ENCODE results near the gene USP10. TPM values are rescaled to one million over a fixed set of nuclear protein-coding genes. Genes with fewer than 3 reads are reported as not detected.

USP10 gene
- total and polyA plus RNA-seq, 2 donors from 2014 or later = 36.8 to 79.5 TPM

DNA sequence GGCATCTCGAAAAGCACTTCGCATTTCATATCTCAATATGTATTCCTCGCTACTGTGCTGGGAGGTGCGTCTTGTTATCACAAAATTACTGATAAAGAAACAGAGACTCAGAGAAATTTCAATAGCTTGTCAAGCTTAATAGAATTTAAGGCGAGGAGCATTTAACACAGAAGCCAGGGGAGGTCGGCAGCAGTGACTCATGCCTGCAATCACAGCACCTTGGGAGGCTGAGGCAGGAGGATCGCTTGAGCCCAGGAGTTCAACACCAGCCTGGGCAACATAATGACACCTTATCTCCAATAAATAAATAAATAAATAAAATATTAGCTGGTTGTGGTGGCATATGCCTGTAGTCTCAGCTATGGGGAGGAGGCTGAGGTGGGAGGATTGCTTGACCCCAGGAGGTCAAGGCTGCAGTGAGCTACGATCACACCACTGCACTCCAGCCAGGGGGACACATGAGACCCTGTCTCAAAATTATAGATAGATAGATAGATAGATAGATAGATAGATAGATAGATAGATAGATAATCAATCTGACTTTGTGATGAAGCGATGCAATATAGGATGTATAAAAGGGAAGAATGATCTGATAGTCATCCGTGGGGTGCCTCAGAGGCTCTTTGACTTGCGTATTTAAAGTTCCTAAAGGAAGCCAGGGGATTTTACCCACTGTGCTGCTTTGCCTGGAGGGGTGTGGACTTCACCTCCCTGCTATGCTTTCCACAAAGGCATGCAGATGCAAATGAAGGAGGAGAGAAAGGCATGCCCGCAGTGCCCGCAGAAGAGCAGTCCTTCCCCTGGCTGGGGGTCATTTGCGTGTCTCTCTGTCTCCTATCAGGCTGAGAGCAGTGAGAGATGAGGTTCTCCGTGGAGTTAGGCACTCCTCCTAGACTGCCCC lies 15.9 kb upstream of the USP10 start:
- Histone ChIP-seq H3K4me1 (ENCODE audit: control insufficient read depth in 2 of 3, insufficient read depth in 2 of 3, low read depth in 1 of 3, low read length in 3 of 3) (no peaks in the 10 kb centered on the region), H3K4me3 (ENCODE audit: low read length in 3 of 3) (no peak overlapping the region), H3K9me3 (ENCODE audit: control insufficient read depth in 2 of 3, insufficient read depth in 1 of 3, low read length in 3 of 3) (no peaks in the 10 kb centered on the region), H3K36me3 (ENCODE audit: control insufficient read depth in 2 of 3, insufficient read depth in 3 of 3, low read length in 3 of 3) (no peaks in the 10 kb centered on the region), H3K9ac (ENCODE audit: low read length in 3 of 3) (no peak overlapping the region), H3K27ac (ENCODE audit: low read depth in 2 of 2, low read length in 2 of 2) (no peak overlapping the region), H3K27me3 (ENCODE audit: control insufficient read depth, insufficient read depth, low read length) (no peaks in the 10 kb centered on the region)
- TF ChIP-seq, protein P1, sequence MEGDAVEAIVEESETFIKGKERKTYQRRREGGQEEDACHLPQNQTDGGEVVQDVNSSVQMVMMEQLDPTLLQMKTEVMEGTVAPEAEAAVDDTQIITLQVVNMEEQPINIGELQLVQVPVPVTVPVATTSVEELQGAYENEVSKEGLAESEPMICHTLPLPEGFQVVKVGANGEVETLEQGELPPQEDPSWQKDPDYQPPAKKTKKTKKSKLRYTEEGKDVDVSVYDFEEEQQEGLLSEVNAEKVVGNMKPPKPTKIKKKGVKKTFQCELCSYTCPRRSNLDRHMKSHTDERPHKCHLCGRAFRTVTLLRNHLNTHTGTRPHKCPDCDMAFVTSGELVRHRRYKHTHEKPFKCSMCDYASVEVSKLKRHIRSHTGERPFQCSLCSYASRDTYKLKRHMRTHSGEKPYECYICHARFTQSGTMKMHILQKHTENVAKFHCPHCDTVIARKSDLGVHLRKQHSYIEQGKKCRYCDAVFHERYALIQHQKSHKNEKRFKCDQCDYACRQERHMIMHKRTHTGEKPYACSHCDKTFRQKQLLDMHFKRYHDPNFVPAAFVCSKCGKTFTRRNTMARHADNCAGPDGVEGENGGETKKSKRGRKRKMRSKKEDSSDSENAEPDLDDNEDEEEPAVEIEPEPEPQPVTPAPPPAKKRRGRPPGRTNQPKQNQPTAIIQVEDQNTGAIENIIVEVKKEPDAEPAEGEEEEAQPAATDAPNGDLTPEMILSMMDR (IDR thresholded peaks at IDR 0.05; ENCODE audit: borderline replicate concordance, extremely low read depth, insufficient read depth) = no peak
- intact Hi-C loops (cut with DNase I) = no loop called here
- FAIRE-seq (no peak), DNase-seq (no peak)

DNA sequence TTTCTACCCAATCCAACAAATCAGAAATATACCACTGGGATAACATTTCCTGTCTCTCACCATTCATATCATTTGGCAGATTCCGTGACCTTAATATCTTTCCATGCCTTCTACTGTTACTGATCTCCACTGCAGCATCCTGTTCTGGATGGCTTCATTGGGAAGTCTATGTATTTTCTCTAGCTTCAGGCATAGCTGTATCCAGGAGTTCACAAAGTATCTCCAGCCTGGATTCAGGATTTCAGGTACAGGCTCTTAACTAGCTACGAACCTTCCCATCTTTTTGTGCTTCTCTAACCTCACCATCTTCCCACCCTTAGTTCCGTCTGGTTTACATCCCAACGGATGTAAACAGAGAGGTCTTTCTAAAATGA lies 15.2 kb upstream of the USP10 start:
- Histone ChIP-seq H3K4me3 (ENCODE audit: low read length in 3 of 3) (no peak overlapping the region), H3K27ac (ENCODE audit: low read depth in 2 of 2, low read length in 2 of 2) (no peak overlapping the region), H3K9ac (ENCODE audit: low read length in 3 of 3) (no peak overlapping the region), H3K4me1 (ENCODE audit: control insufficient read depth in 2 of 3, insufficient read depth in 2 of 3, low read depth in 1 of 3, low read length in 3 of 3) (no peaks in the 10 kb centered on the region), H3K36me3 (ENCODE audit: control insufficient read depth in 2 of 3, insufficient read depth in 3 of 3, low read length in 3 of 3) (no peaks in the 10 kb centered on the region), H3K27me3 (ENCODE audit: control insufficient read depth, insufficient read depth, low read length) (no peaks in the 10 kb centered on the region), H3K9me3 (ENCODE audit: control insufficient read depth in 2 of 3, insufficient read depth in 1 of 3, low read length in 3 of 3) (no peaks in the 10 kb centered on the region)
- TF ChIP-seq, protein P1 (IDR thresholded peaks at IDR 0.05; ENCODE audit: borderline replicate concordance, extremely low read depth, insufficient read depth) = no peak
- intact Hi-C loops (cut with DNase I) = no loop called here
- DNase-seq (no peak), FAIRE-seq (no peak)

DNA sequence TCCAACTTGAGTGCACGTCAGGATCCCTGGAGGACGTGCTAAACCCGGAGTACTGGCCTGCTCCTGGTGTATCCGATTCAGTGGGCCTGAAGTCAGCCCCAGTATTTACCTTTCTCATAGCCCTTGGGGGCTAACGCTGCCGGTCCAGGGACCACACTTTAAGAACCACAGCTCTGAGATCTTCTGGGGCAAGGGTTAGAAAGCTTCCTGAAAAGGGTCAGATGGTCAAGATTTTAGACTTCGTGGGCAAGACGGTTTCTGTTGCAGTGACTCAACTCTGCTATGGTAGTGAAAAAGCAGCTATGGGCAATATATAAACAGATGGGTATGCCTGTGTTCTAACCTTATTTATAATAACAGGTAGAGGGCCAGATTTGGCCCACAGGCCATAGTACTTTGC lies 14.6 kb upstream of the USP10 start:
- DNase-seq (no peak), FAIRE-seq (no peak)
- TF ChIP-seq, protein P1 (IDR thresholded peaks at IDR 0.05; ENCODE audit: borderline replicate concordance, extremely low read depth, insufficient read depth) = no peak
- intact Hi-C loops (cut with DNase I) = no loop called here
- H3K27ac ChIP-seq (ENCODE audit: low read depth in 2 of 2, low read length in 2 of 2) = no peak overlapping the region
- no peaks in the 10 kb centered on the region for H3K36me3 ChIP-seq (ENCODE audit: control insufficient read depth in 2 of 3, insufficient read depth in 3 of 3, low read length in 3 of 3)
- no peak overlapping the region for H3K4me3 ChIP-seq (ENCODE audit: low read length in 3 of 3)
- H3K9me3 ChIP-seq (ENCODE audit: control insufficient read depth in 2 of 3, insufficient read depth in 1 of 3, low read length in 3 of 3) = no peaks in the 10 kb centered on the region
- H3K4me1 ChIP-seq (ENCODE audit: control insufficient read depth in 2 of 3, insufficient read depth in 2 of 3, low read depth in 1 of 3, low read length in 3 of 3) = no peaks in the 10 kb centered on the region
- H3K27me3 ChIP-seq (ENCODE audit: control insufficient read depth, insufficient read depth, low read length) = no peaks in the 10 kb centered on the region
- H3K9ac ChIP-seq (ENCODE audit: low read length in 3 of 3) = no peak overlapping the region
